ENCODE data around the gene C19orf33. TPM values are rescaled to one million over a fixed set of nuclear protein-coding genes. Genes with fewer than 3 reads are reported as not detected.

Gene C19orf33
- total and polyA plus RNA-seq, 11 donors = 3.5 to 73.1 (median 12.2) TPM; not detected in 1

DNA sequence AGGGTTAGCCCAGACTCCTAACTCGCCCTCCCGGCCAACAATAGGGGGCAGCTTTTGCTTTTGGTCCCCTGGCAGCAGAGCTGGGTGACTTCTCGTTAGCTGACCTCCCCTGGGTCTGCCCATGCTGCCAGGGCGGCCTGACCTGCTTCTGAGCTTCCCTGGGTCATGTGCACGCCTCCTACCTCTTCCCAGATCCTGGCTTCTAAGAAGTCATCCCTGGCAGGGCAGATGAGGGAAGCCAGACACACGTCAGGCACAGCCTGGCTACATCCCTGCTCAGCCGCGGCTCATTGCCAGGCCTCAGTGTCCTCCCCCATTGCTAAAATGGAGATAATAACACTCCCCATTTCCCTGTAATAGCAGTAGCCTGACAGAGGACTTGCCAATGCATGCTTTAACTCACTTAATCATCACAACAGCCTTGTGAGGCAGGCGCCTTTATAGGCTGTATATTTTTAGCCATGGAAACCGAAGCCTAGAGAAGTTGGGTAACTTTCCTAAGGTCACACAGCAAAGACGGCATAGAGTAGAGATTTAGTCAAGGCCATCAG, 17.7 kb downstream of the C19orf33 start:
- ATAC-seq (peak; percentile 84 to 91 (median 88)), DNase-seq (peak; percentile 78 to 91 (median 84))
- peak in 1 of 12 donors; percentile 5 for TF ChIP-seq CTCF (IDR thresholded peaks at IDR 0.05)
- peak in 1 of 2 donors; percentile 17 for TF ChIP-seq POLR2A (IDR thresholded peaks at IDR 0.05)
- peaks cover 0 to 35% (median 19%) of the 10 kb centered on the region in 9 donors for H3K36me3 ChIP-seq
- H3K4me3 ChIP-seq = peak overlapping the region in 4 of 12 donors; percentile 10 to 80 (median 46)
- no peaks in the 10 kb centered on the region for H3K9me3 ChIP-seq
- no peaks in the 10 kb centered on the region for H3K27me3 ChIP-seq
- 30 to 42% (median 36%) methylated on average over 10 to 11 of the region's 11 CpGs for WGBS, 4 donors
- H3K27ac ChIP-seq = peak overlapping the region in 11 of 12 donors; percentile 58 to 94 (median 83)
- H3K4me1 ChIP-seq = peaks cover 0 to 68% (median 35%) of the 10 kb centered on the region in 12 donors
- intact Hi-C loops (cut with DNase I) = loop anchor here in 6 of 10 donors (1.0 to 10.0 kb wide), 6 partner anchors 43 to 414 kb away; partner anchors contain the start of genes PPP1R14A (in 1 of the 6), SIPA1L3 (in 1 of the 6) and WDR87 (in 1 of the 6)

DNA sequence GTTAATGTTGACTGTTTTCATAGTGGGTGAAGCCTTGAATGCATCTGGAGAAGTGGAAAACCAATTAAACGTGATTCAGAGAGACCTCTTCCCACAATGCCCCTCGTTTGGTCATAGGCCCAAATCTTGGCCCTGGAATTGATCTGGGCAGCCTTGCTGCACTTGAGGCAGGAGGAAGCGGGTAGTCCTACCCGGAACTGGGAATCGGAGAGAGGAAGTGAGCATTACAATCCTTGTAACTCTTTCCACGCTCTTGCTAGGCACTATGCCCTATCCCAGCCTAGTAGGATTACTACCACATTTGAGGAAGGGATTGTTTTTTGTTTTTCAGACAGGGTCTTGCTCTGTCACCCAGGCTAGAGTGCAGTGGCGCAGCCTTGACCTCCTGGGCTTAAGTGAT, 19.2 kb downstream of the C19orf33 start:
- no peak for ATAC-seq
- H3K27ac ChIP-seq = peak overlapping the region in 3 of 12 donors; percentile 52 to 94 (median 58)
- DNase-seq = no peak
- TF ChIP-seq CTCF (IDR thresholded peaks at IDR 0.05) = no peak
- no peak for TF ChIP-seq POLR2A (IDR thresholded peaks at IDR 0.05)
- intact Hi-C loops (cut with DNase I) = loop anchor here in 4 of 10 donors (5.0 to 10.0 kb wide), 4 partner anchors 46 to 416 kb away; partner anchors contain the start of genes PPP1R14A (in 1 of the 4), SIPA1L3 (in 1 of the 4) and WDR87 (in 1 of the 4)
- peaks cover 0 to 51% (median 34%) of the 10 kb centered on the region in 9 donors for H3K36me3 ChIP-seq
- 53 to 66% (median 59%) methylated on average over 7 of the region's 7 CpGs for WGBS, 4 donors
- no peaks in the 10 kb centered on the region for H3K27me3 ChIP-seq
- H3K9me3 ChIP-seq = no peaks in the 10 kb centered on the region
- peaks cover 0 to 55% (median 34%) of the 10 kb centered on the region in 12 donors for H3K4me1 ChIP-seq
- no peak overlapping the region for H3K4me3 ChIP-seq

DNA sequence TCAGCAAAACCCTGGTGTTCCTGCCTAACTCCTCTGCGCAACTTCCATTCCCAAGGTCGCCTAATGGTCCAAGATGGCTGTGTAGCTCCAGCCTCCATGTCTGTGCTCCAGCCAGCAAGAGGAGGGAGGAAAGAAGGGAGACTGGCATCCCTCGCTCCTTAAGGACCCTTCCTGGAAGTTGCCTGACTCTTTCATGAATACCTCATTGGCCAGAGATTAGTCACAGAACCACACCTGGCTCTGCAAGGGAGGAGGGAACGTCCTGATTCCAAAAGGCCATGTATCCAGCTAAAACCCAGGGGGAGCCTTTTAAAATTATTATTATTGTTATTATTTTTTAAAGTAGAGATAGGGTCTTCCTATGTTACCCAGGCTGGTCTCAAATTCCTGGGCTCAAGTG, 20.4 kb downstream of the C19orf33 start:
- DNase-seq = no peak
- H3K4me3 ChIP-seq = no peak overlapping the region
- no peaks in the 10 kb centered on the region for H3K9me3 ChIP-seq
- H3K4me1 ChIP-seq = peaks cover 0 to 44% (median 23%) of the 10 kb centered on the region in 12 donors
- H3K27me3 ChIP-seq = no peaks in the 10 kb centered on the region
- ATAC-seq = no peak
- no peak overlapping the region for H3K27ac ChIP-seq
- peaks cover 0 to 57% (median 35%) of the 10 kb centered on the region in 9 donors for H3K36me3 ChIP-seq
- intact Hi-C loops (cut with DNase I) = loop anchor here in 4 of 10 donors (5.0 to 10.0 kb wide), 4 partner anchors 47 to 417 kb away; partner anchors contain the start of genes PPP1R14A (in 1 of the 4), SIPA1L3 (in 1 of the 4) and WDR87 (in 1 of the 4)
- no peak for TF ChIP-seq POLR2A (IDR thresholded peaks at IDR 0.05)
- no peak for TF ChIP-seq CTCF (IDR thresholded peaks at IDR 0.05)
- WGBS, 4 donors = 92 to 98% (median 95%) methylated on average over 4 of the region's 4 CpGs

GRCh38 chr19:38326591-38326990, 22.5 kb downstream of the C19orf33 start:
- DNase-seq (no peak), ATAC-seq (no peak)
- Histone ChIP-seq H3K36me3 (peaks cover 0 to 57% (median 35%) of the 10 kb centered on the region in 9 donors), H3K4me3 (no peak overlapping the region), H3K9me3 (no peaks in the 10 kb centered on the region), H3K27me3 (no peaks in the 10 kb centered on the region), H3K4me1 (peaks cover 0 to 26% (median 6%) of the 10 kb centered on the region in 12 donors), H3K27ac (no peak overlapping the region)
- no peak for TF ChIP-seq POLR2A (IDR thresholded peaks at IDR 0.05)
- no peak for TF ChIP-seq CTCF (IDR thresholded peaks at IDR 0.05)
- 96 to 98% (median 96%) methylated on average over 21 to 22 of the region's 22 CpGs for WGBS, 4 donors
- intact Hi-C loops (cut with DNase I) = loop anchor here in 1 of 10 donors (10.0 kb wide), 1 partner anchor 182 kb away; no protein-coding TSS in a partner anchor

All from heart left ventricle (tissue), 16 donors.